Loucy (cell line): ENCODE measurements around the gene ARHGEF10L.

Experiments used
- H2AFZ ChIP-seq: fragments of 200-600 bp; sonication (generic); 2 replicates; pipeline ENCODE4 v1.6.0; 2016; ENCODE audit warnings: antibody characterized with exemption, mild to moderate bottlenecking, low read length, moderate library complexity
- H3F3A ChIP-seq: fragments of 200-600 bp; 2 replicates; pipeline ENCODE4 v1.6.0; 2016; ENCODE audit warnings: antibody characterized with exemption, low read depth, mild to moderate bottlenecking
- H3K27me3 ChIP-seq: fragments of 200-600 bp; sonication (generic); 2 replicates; pipeline ENCODE4 v1.6.1; 2014; ENCODE audit warnings: low read length, mild to moderate bottlenecking; ENCODE audit not compliant: insufficient read depth, poor library complexity, severe bottlenecking
- H3K36me3 ChIP-seq: fragments of 200-600 bp; sonication (generic); 2 replicates; pipeline ENCODE4 v1.6.1; 2016; ENCODE audit warnings: low read length; ENCODE audit not compliant: insufficient read depth
- H3K4me1 ChIP-seq: fragments of 200-600 bp; sonication (generic); 2 replicates; pipeline ENCODE4 v1.5.1; 2014; ENCODE audit warnings: low read length, mild to moderate bottlenecking; ENCODE audit not compliant: insufficient read depth, poor library complexity, severe bottlenecking
- H3K4me2 ChIP-seq: fragments of 200-600 bp; sonication (generic); 2 replicates; pipeline ENCODE4 v1.6.0; 2014; ENCODE audit warnings: antibody characterized with exemption, low read length, low read depth, mild to moderate bottlenecking; ENCODE audit not compliant: poor library complexity, severe bottlenecking
- H3K4me3 ChIP-seq: fragments of 200-600 bp; sonication (generic); 2 replicates; pipeline ENCODE4 v1.5.1; 2014; ENCODE audit warnings: low read length, mild to moderate bottlenecking, mixed read lengths; ENCODE audit not compliant: poor library complexity, severe bottlenecking
- H3K79me2 ChIP-seq: fragments of 200-600 bp; sonication (generic); 2 replicates; pipeline ENCODE4 v1.6.1; 2014; ENCODE audit warnings: low read length; ENCODE audit not compliant: insufficient read depth
- H3K9ac ChIP-seq: fragments of 200-600 bp; sonication (generic); 2 replicates; pipeline ENCODE4 v1.6.0; 2014; ENCODE audit warnings: mild to moderate bottlenecking, low read depth, low read length, moderate library complexity; ENCODE audit not compliant: poor library complexity, severe bottlenecking
- H3K9me2 ChIP-seq: fragments of 200-600 bp; sonication (generic); replicated peaks from 2 replicates; pipeline ENCODE4 v1.6.1; 2016; ENCODE audit warnings: low read depth, low read length, mixed read lengths
- H3K9me3 ChIP-seq: fragments of 200-600 bp; sonication (generic); 2 replicates; pipeline ENCODE4 v1.6.1; 2014; ENCODE audit warnings: mild to moderate bottlenecking, antibody characterized with exemption, low read length, low read depth; ENCODE audit not compliant: insufficient read depth
- H4K20me1 ChIP-seq: fragments of 200-600 bp; sonication (generic); 2 replicates; pipeline ENCODE4 v1.6.0; 2014; ENCODE audit warnings: antibody characterized with exemption, low read length, mild to moderate bottlenecking; ENCODE audit not compliant: insufficient read depth, poor library complexity, severe bottlenecking
- CTCF ChIP-seq: fragments of 200-600 bp; sonication (generic); conservative IDR thresholded peaks from 2 replicates; pipeline ENCODE4 v1.5.1; 2014; ENCODE audit warnings: mild to moderate bottlenecking, antibody characterized with exemption, low read length
- EZH2phosphoT487 ChIP-seq: fragments of 200-600 bp; IDR thresholded peaks from 2 replicates; pipeline ENCODE4 v1.6.1; 2018; ENCODE audit warnings: antibody characterized with exemption, mild to moderate bottlenecking, moderate library complexity, borderline replicate concordance

Gene ARHGEF10L

GRCh38 chr1:17540255-17541001, 930 bp downstream of the ARHGEF10L start:
- H3K27me3 ChIP-seq = no peaks in the 10 kb centered on the region
- H3F3A ChIP-seq = no peaks in the 10 kb centered on the region
- no peaks in the 10 kb centered on the region for H3K9me3 ChIP-seq
- H2AFZ ChIP-seq = 0 out of 2 replicates have a peak overlapping the region, but pooled peaks have one; percentile 33
- H3K4me3 ChIP-seq = no peak overlapping the region
- no peak overlapping the region for H3K9ac ChIP-seq
- no peaks in the 10 kb centered on the region for H3K9me2 ChIP-seq
- H3K4me2 ChIP-seq = peak overlapping the region; percentile 22
- H3K79me2 ChIP-seq = no peaks in the 10 kb centered on the region
- TF ChIP-seq CTCF = no peak
- no peak for TF ChIP-seq EZH2phosphoT487
- no peaks in the 10 kb centered on the region for H3K4me1 ChIP-seq
- H3K36me3 ChIP-seq = no peaks in the 10 kb centered on the region
- no peaks in the 10 kb centered on the region for H4K20me1 ChIP-seq

- H3K79me2 ChIP-seq = no peaks in the 10 kb centered on the region
- no peaks in the 10 kb centered on the region for H3K27me3 ChIP-seq
- no peaks in the 10 kb centered on the region for H3K9me3 ChIP-seq
- H3F3A ChIP-seq = no peaks in the 10 kb centered on the region
- H2AFZ ChIP-seq = no peak overlapping the region
- no peaks in the 10 kb centered on the region for H3K9me2 ChIP-seq
- H3K9ac ChIP-seq = no peak overlapping the region
- H3K36me3 ChIP-seq = no peaks in the 10 kb centered on the region
- H3K4me3 ChIP-seq = no peak overlapping the region
- no peaks in the 10 kb centered on the region for H3K4me1 ChIP-seq
- no peak for TF ChIP-seq CTCF
- TF ChIP-seq EZH2phosphoT487 = no peak
- H3K4me2 ChIP-seq = no peak overlapping the region
- H4K20me1 ChIP-seq = no peaks in the 10 kb centered on the region
These were observed 3.1 kb downstream of the ARHGEF10L start for GRCh38 chr1:17542645-17543044.

GRCh38 chr1:17544776-17545350, 5.4 kb downstream of the ARHGEF10L start:
- Histone ChIP-seq H3K4me3 (no peak overlapping the region), H3K79me2 (no peaks in the 10 kb centered on the region), H3F3A (no peaks in the 10 kb centered on the region), H3K9ac (no peak overlapping the region), H3K9me3 (no peaks in the 10 kb centered on the region), H4K20me1 (no peaks in the 10 kb centered on the region), H3K27me3 (no peaks in the 10 kb centered on the region), H3K4me1 (no peaks in the 10 kb centered on the region), H3K36me3 (no peaks in the 10 kb centered on the region), H3K9me2 (no peaks in the 10 kb centered on the region), H2AFZ (no peak overlapping the region), H3K4me2 (no peak overlapping the region)
- no peak for TF ChIP-seq CTCF
- TF ChIP-seq EZH2phosphoT487 = no peak
